Measurements from ENCODE around the gene OMG.

- no peak for TF ChIP-seq CTCF (conservative IDR thresholded peaks at IDR 0.05; ENCODE audit: low read length)
- TF ChIP-seq EZH2phosphoT487 (IDR thresholded peaks at IDR 0.05; ENCODE audit: borderline replicate concordance): no peak
Observed at GRCh38 chr17:31291820-31292219, 5.2 kb downstream of the OMG start.
